Stimulated activated naive CD8-positive, alpha-beta T cell treated with anti-CD3 and anti-CD28 coated beads, Interleukin-15, Interleukin-2, amounts not matched to agents 100 ng/mL and 50 ng/mL, for 24 hours (primary cell): ENCODE data around the gene PAX5.

Experiments used
- H3K27ac Mint-ChIP-seq: one replicate; pipeline ENCODE4 v1.8.0; 2021; ENCODE audit warnings: mild to moderate bottlenecking, mixed read lengths
- H3K27me3 Mint-ChIP-seq: one replicate; pipeline ENCODE4 v1.8.0; 2021; ENCODE audit warnings: mixed read lengths
- H3K36me3 Mint-ChIP-seq: one replicate; pipeline ENCODE4 v1.8.0; 2021; ENCODE audit warnings: low read depth, mixed read lengths
- H3K4me1 Mint-ChIP-seq: one replicate; pipeline ENCODE4 v1.8.0; 2021; ENCODE audit warnings: low read depth, mixed read lengths
- H3K4me3 Mint-ChIP-seq: one replicate; pipeline ENCODE4 v1.8.0; 2021; ENCODE audit warnings: mild to moderate bottlenecking, mixed read lengths
- H3K9me3 Mint-ChIP-seq: one replicate; pipeline ENCODE4 v1.8.0; 2021; ENCODE audit warnings: mixed read lengths

Gene PAX5

DNA sequence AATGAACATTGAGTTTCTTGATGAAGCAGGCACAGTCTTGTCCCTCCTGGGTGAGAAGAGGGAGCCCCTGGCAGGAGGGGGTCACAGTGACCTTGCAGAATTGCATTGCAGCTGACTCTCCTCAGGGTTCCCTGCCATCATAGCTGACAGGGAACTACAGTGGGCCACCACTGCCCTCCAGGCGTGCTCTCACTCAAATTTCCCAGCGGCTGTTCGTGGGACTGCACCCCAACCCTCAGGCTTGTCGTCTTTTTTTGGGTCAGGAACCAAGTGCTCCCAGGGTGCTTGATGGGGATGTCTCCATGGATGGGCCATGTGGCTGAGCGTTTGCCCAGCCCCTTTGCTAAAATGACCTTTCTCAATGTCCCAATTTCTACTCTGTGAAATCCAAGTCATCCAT, 245.5 kb downstream of the PAX5 start:
- peaks cover 25% of the 10 kb centered on the region for H3K27me3 Mint-ChIP-seq
- peaks cover 6% of the 10 kb centered on the region for H3K9me3 Mint-ChIP-seq
- H3K4me1 Mint-ChIP-seq, result no peaks in the 10 kb centered on the region
- no peak overlapping the region for H3K4me3 Mint-ChIP-seq
- H3K36me3 Mint-ChIP-seq, result no peaks in the 10 kb centered on the region
- H3K27ac Mint-ChIP-seq, result no peak overlapping the region

- no peaks in the 10 kb centered on the region for H3K36me3 Mint-ChIP-seq
- peaks cover 28% of the 10 kb centered on the region for H3K27me3 Mint-ChIP-seq
- H3K9me3 Mint-ChIP-seq, result no peaks in the 10 kb centered on the region
- H3K27ac Mint-ChIP-seq, result no peak overlapping the region
- H3K4me1 Mint-ChIP-seq, result no peaks in the 10 kb centered on the region
- H3K4me3 Mint-ChIP-seq, result no peak overlapping the region
Measured at GRCh38 chr9:36787709-36788108, 246.4 kb downstream of the PAX5 start.
